ENCODE measurements around the gene DUS2. TPM values are rescaled to one million over a fixed set of nuclear protein-coding genes. Genes with fewer than 3 reads are reported as not detected.
"Not testable (repeated sequence)": the region's sequence is repeated elsewhere in the genome, so short reads cannot be mapped to it uniquely, and the experiment has no call there.

DUS2 gene
- total and polyA plus RNA-seq, 9 donors: 4.8 to 15.7 (median 8.5) TPM

DNA sequence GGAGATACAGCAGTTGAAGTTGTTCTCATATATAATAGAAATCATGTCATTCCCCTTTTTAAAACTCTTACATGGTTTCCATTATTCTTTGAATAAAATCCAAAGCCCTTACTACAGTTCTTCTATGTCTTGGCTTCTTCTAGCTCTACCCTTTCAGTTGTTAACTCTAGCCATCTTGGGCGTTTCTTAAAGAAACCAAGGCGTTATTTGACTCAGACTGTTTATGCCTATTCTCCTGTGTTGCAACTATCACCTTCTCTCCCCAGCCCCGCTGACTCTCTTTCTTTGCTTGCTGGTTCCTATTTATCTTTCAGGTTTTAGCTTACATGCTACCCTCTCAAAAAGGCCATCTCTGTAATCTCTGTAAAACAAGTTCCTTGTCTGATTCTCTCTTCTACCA lies 94.8 kb downstream of the DUS2 start:
- no peak for DNase-seq
- Histone ChIP-seq H3K27me3 (no peaks in the 10 kb centered on the region), H3K4me1 (ENCODE audit: insufficient read depth) (no peaks in the 10 kb centered on the region), H3K9me3 (no peaks in the 10 kb centered on the region), H3K36me3 (no peaks in the 10 kb centered on the region), H3K4me3 (no peak overlapping the region), H3K27ac (no peak overlapping the region)
- intact Hi-C loops (cut with DNase I): no loop called here
- 92 to 96% (median 94%) methylated on average over 3 of the region's 3 CpGs for WGBS, 3 donors
- TF ChIP-seq EP300 (IDR thresholded peaks at IDR 0.05) (no peak), POLR2A (IDR thresholded peaks at IDR 0.05) (no peak)
- TF ChIP-seq, protein P1, sequence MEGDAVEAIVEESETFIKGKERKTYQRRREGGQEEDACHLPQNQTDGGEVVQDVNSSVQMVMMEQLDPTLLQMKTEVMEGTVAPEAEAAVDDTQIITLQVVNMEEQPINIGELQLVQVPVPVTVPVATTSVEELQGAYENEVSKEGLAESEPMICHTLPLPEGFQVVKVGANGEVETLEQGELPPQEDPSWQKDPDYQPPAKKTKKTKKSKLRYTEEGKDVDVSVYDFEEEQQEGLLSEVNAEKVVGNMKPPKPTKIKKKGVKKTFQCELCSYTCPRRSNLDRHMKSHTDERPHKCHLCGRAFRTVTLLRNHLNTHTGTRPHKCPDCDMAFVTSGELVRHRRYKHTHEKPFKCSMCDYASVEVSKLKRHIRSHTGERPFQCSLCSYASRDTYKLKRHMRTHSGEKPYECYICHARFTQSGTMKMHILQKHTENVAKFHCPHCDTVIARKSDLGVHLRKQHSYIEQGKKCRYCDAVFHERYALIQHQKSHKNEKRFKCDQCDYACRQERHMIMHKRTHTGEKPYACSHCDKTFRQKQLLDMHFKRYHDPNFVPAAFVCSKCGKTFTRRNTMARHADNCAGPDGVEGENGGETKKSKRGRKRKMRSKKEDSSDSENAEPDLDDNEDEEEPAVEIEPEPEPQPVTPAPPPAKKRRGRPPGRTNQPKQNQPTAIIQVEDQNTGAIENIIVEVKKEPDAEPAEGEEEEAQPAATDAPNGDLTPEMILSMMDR (IDR thresholded peaks at IDR 0.05): no peak

DNA sequence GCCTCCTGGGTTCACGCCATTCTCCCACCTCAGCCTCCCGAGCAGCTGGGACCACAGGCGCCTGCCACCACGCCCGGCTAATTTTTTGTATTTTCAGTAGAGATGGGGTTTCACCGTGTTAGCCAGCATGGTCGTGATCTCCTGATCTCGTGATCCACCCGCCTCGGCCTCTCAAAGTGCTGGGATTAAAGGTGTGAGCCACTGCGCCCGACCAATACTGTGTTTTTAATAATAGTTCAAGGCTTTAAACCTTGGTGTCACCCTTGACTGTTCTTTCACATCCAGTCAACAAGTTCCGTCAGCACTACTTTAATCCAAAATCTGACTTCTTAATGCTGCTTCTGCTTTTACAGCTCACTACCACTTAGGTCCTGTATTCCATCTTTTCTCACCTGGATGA lies 95.9 kb downstream of the DUS2 start:
- intact Hi-C loops (cut with DNase I): not testable (repeated sequence)
- WGBS, 3 donors: 96 to 97% (median 96%) methylated on average over 13 of the region's 13 CpGs

DNA sequence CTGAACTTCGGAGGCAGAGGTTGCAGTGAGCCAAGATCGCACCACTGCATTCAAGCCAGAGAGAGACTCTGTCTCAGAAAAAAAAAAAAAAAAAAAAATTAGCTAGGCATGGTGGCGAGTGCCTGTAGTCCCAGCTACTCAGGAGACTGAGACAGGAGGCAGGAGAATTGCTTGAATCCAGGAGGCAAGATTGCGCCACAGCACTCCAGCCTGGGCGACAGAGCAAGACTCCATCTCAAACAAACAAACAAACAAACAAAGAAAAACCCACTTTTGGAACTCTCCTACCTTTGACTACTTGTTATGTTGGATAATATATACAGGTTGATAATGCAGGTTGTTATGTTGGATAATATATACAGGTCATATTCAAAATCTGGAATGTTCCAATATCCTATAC lies 97.4 kb downstream of the DUS2 start:
- H3K27me3 ChIP-seq; H3K27ac ChIP-seq; H3K4me1 ChIP-seq (ENCODE audit: insufficient read depth); H3K36me3 ChIP-seq; intact Hi-C loops (cut with DNase I); H3K4me3 ChIP-seq; H3K9me3 ChIP-seq; DNase-seq: not testable (repeated sequence)
- WGBS, 3 donors: 92 to 97% (median 95%) methylated on average over 5 of the region's 5 CpGs

More for the DNA sequence above, 95.9 kb downstream of the DUS2 start:
- not testable (repeated sequence) for H3K36me3 ChIP-seq; H3K27me3 ChIP-seq; H3K9me3 ChIP-seq; H3K4me1 ChIP-seq (ENCODE audit: insufficient read depth); DNase-seq; H3K27ac ChIP-seq; H3K4me3 ChIP-seq

DNA sequence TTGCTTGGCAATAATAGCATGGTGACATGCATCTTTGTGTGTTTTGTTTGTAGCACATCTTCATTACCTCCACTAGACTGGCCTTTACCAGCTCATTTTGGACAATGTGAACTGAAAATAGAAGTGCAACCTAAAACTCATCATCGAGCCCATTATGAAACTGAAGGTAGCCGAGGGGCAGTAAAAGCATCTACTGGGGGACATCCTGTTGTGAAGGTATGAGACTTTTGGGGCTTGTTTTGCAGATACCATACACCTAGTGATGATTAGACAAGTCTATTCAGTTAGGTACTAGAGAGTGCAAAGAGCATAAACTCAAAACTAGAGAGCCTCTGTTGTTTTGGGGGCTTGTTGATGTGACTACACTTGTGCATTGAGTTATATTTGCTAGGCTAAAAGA lies 103.3 kb downstream of the DUS2 start:
- DNase-seq: no peak
- WGBS, 3 donors: 96 to 98% (median 97%) methylated on average over 2 of the region's 2 CpGs
- TF ChIP-seq EP300 (IDR thresholded peaks at IDR 0.05): no peak
- no peak for TF ChIP-seq POLR2A (IDR thresholded peaks at IDR 0.05)
- TF ChIP-seq, protein P1 (IDR thresholded peaks at IDR 0.05): no peak
- Histone ChIP-seq H3K27me3 (no peaks in the 10 kb centered on the region), H3K4me1 (ENCODE audit: insufficient read depth) (no peaks in the 10 kb centered on the region), H3K9me3 (no peaks in the 10 kb centered on the region), H3K36me3 (no peaks in the 10 kb centered on the region), H3K27ac (no peak overlapping the region), H3K4me3 (no peak overlapping the region)
- intact Hi-C loops (cut with DNase I): no loop called here

DNA sequence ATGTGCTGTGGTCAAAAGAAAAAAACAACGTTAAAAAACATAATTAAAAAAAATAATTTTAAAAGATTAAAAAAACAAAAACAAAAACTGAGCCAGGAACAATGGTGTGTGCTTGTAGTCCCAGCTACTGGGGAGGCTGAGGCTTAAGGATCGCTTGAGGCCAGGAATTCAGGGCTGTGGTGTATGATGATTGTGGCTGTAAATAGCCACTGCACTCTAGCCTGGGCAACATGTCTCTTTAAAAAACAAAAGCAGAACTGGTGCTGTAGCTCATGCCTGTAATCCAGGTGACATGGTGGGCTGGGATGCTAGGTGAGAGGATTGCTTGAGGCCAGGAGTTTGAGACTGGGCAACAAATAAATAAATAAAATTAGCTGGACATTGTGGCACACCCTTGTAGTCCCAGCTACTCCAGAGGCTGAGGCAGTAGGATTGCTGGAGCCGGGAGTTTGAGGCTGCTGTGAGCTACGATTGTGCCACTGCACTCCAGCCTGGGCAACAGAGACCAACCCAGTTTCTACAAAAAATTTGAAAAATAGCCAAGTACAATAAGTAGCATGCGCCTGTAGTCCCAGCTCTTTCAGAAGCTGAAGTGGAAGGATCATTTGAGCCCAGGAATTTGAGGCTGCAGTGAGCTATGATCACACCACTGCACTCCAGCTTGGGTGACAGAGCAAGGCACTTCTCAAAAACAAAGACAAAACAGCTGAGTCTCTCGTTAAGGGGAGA lies 105.7 kb downstream of the DUS2 start:
- intact Hi-C loops (cut with DNase I): no loop called here
- no peaks in the 10 kb centered on the region for H3K36me3 ChIP-seq
- no peak for DNase-seq
- H3K27ac ChIP-seq: no peak overlapping the region
- H3K27me3 ChIP-seq: no peaks in the 10 kb centered on the region
- 65 to 74% (median 70%) methylated on average over 6 of the region's 6 CpGs for whole genome bisulfite sequencing, 3 donors
- no peaks in the 10 kb centered on the region for H3K4me1 ChIP-seq (ENCODE audit: insufficient read depth)
- H3K9me3 ChIP-seq: no peaks in the 10 kb centered on the region
- H3K4me3 ChIP-seq: no peak overlapping the region
- TF ChIP-seq POLR2A (IDR thresholded peaks at IDR 0.05): no peak
- TF ChIP-seq EP300 (IDR thresholded peaks at IDR 0.05): no peak
- TF ChIP-seq, protein P1 (IDR thresholded peaks at IDR 0.05): no peak

Small RNAs within 50 kb of the gene (small RNA-seq; reads per million reads assigned to genes)
- gene RF00019 (not detected), gene RNU6-359P (not detected)

Other genes with a start within 250 kb of the DUS2 start
- 10 to 100 TPM in 6 of 7 donors, 1 to 10 TPM in 1; 8.3 to 19.6 (median 17.1) TPM for gene RANBP10, start 216.7 kb upstream of the DUS2 start, total RNA-seq
- gene RANBP10, start 216.7 kb upstream of the DUS2 start, polyA plus RNA-seq: 10 to 100 TPM; 13.0 to 15.5 TPM
- 10 to 100 TPM in 1 of 7 donors, 1 to 10 TPM in 6; 2.4 to 13.1 (median 3.2) TPM for gene TSNAXIP1, start 216.4 kb upstream of the DUS2 start, total RNA-seq
- 1 to 10 TPM; 2.7 to 3.7 TPM for gene TSNAXIP1, start 216.4 kb upstream of the DUS2 start, polyA plus RNA-seq
- gene THAP11, start 181.0 kb upstream of the DUS2 start, total RNA-seq: 10 to 100 TPM; 31.0 to 59.7 (median 46.6) TPM
- gene THAP11, start 181.0 kb upstream of the DUS2 start, polyA plus RNA-seq: 10 to 100 TPM; 17.3 to 30.6 TPM
- 10 to 100 TPM; 35.9 to 98.1 (median 67.8) TPM for gene NUTF2, start 176.4 kb upstream of the DUS2 start, total RNA-seq
- 100 to 1,000 TPM in 1 of 2 donors, 10 to 100 TPM in 1; 67.6 to 105 TPM for gene NUTF2, start 176.4 kb upstream of the DUS2 start, polyA plus RNA-seq
- gene CENPT, start 175.6 kb upstream of the DUS2 start, total RNA-seq: 10 to 100 TPM; 35.8 to 44.9 (median 42.0) TPM
- 10 to 100 TPM; 18.4 to 57.4 TPM for gene CENPT, start 175.6 kb upstream of the DUS2 start, polyA plus RNA-seq
- gene EDC4, start 150.2 kb upstream of the DUS2 start, total RNA-seq: 10 to 100 TPM; 34.7 to 65.3 (median 54.0) TPM
- 10 to 100 TPM; 29.8 to 37.9 TPM for gene EDC4, start 150.2 kb upstream of the DUS2 start, polyA plus RNA-seq
- 1 to 10 TPM in 6 of 7 donors, under 1 TPM in 1; 0.95 to 3.9 (median 2.5) TPM for gene NRN1L, start 138.4 kb upstream of the DUS2 start, total RNA-seq
- gene NRN1L, start 138.4 kb upstream of the DUS2 start, polyA plus RNA-seq: 1 to 10 TPM in 1 of 2 donors, not detected in 1; 4.7 TPM
- gene PSKH1, start 130.0 kb upstream of the DUS2 start, total RNA-seq: 10 to 100 TPM; 13.6 to 38.9 (median 31.6) TPM
- gene PSKH1, start 130.0 kb upstream of the DUS2 start, polyA plus RNA-seq: 10 to 100 TPM in 1 of 2 donors, 1 to 10 TPM in 1; 9.6 to 26.6 TPM
- 1 to 10 TPM; 1.5 to 4.4 (median 2.5) TPM for gene CTRL, start 91.4 kb upstream of the DUS2 start, total RNA-seq
- gene CTRL, start 91.4 kb upstream of the DUS2 start, polyA plus RNA-seq: 1 to 10 TPM in 1 of 2 donors, under 1 TPM in 1; 0.35 to 2.5 TPM
- gene PSMB10, start 86.4 kb upstream of the DUS2 start, total RNA-seq: 10 to 100 TPM; 26.2 to 64.4 (median 50.8) TPM
- 10 to 100 TPM in 1 of 2 donors, 1 to 10 TPM in 1; 5.8 to 63.1 TPM for gene PSMB10, start 86.4 kb upstream of the DUS2 start, polyA plus RNA-seq
- 10 to 100 TPM; 10.5 to 31.2 (median 22.0) TPM for gene LCAT, start 79.2 kb upstream of the DUS2 start, total RNA-seq
- gene LCAT, start 79.2 kb upstream of the DUS2 start, polyA plus RNA-seq: 10 to 100 TPM in 1 of 2 donors, 1 to 10 TPM in 1; 7.5 to 15.0 TPM
- gene SLC12A4, start 54.6 kb upstream of the DUS2 start, total RNA-seq: 10 to 100 TPM; 27.7 to 85.6 (median 56.5) TPM
- gene SLC12A4, start 54.6 kb upstream of the DUS2 start, polyA plus RNA-seq: 10 to 100 TPM; 29.7 to 48.7 TPM
- under 1 TPM in 1 of 7 donors, not detected in 6; 0.23 TPM for gene DPEP3, start 42.8 kb upstream of the DUS2 start, total RNA-seq
- gene DPEP3, start 42.8 kb upstream of the DUS2 start, polyA plus RNA-seq: under 1 TPM in 1 of 2 donors, not detected in 1; 0.05 TPM
- 1 to 10 TPM in 2 of 7 donors, under 1 TPM in 3, not detected in 2; 0.33 to 1.9 (median 0.99) TPM for gene DPEP2, start 23.8 kb upstream of the DUS2 start, total RNA-seq
- 1 to 10 TPM in 1 of 2 donors, under 1 TPM in 1; 0.76 to 3.1 TPM for gene DPEP2, start 23.8 kb upstream of the DUS2 start, polyA plus RNA-seq
- not detected for gene DPEP2NB, start 7.4 kb upstream of the DUS2 start, total RNA-seq
- not detected for gene DPEP2NB, start 7.4 kb upstream of the DUS2 start, polyA plus RNA-seq
- 10 to 100 TPM in 3 of 7 donors, 1 to 10 TPM in 4; 6.8 to 14.0 (median 9.7) TPM for gene DDX28, start 52 bp upstream of the DUS2 start, total RNA-seq
- 1 to 10 TPM; 9.2 to 9.3 TPM for gene DDX28, start 52 bp upstream of the DUS2 start, polyA plus RNA-seq
- gene NFATC3, start 62.1 kb downstream of the DUS2 start, total RNA-seq: 10 to 100 TPM; 32.4 to 77.1 (median 48.2) TPM
- gene NFATC3, start 62.1 kb downstream of the DUS2 start, polyA plus RNA-seq: 10 to 100 TPM; 12.5 to 32.2 TPM
- 10 to 100 TPM in 1 of 7 donors, 1 to 10 TPM in 4, under 1 TPM in 2; 0.68 to 13.8 (median 2.1) TPM for gene ESRP2, start 212.8 kb downstream of the DUS2 start, total RNA-seq
- gene ESRP2, start 212.8 kb downstream of the DUS2 start, polyA plus RNA-seq: under 1 TPM; 0.17 to 0.44 TPM
- 10 to 100 TPM in 3 of 7 donors, 1 to 10 TPM in 4; 7.7 to 18.4 (median 9.7) TPM for gene PLA2G15, start 222.1 kb downstream of the DUS2 start, total RNA-seq
- 10 to 100 TPM in 1 of 2 donors, 1 to 10 TPM in 1; 7.3 to 12.4 TPM for gene PLA2G15, start 222.1 kb downstream of the DUS2 start, polyA plus RNA-seq
- 10 to 100 TPM in 3 of 7 donors, 1 to 10 TPM in 4; 5.5 to 14.4 (median 9.0) TPM for gene SLC7A6, start 241.2 kb downstream of the DUS2 start, total RNA-seq
- 10 to 100 TPM in 1 of 2 donors, 1 to 10 TPM in 1; 3.1 to 11.5 TPM for gene SLC7A6, start 241.2 kb downstream of the DUS2 start, polyA plus RNA-seq

Measured in ovary (tissue), 9 donors.